HepG2 (cell line): ENCODE results near the gene WDR26. TPM values are rescaled to one million over a fixed set of nuclear protein-coding genes. Genes with fewer than 3 reads are reported as not detected.

Experiments
- ATAC-seq: fragments of 200-7000 bp; cut with Tn5 transposase; 3 replicates; pipeline ENCODE4 v1.9.1; 2020; ENCODE audit warnings: mild to moderate bottlenecking, moderate library complexity
- BruUV-seq: library from RNA; stranded (reverse); fragments of 400-500 nt; replicated peaks from 2 replicates; lab custom pipeline; 2021; lab: Mats Ljungman, UMichigan
- CTCF ChIA-PET: fragments of 300-600 bp; formaldehyde crosslinking; extraction: SDS; loops from one replicate; lab custom pipeline; 2021; ENCODE audit warnings: low total read pairs, inconsistent platforms, low intra/inter-chr PET ratio; lab: Yijun Ruan, JAX
- POLR2A ChIA-PET: fragments of 350-600 bp; sonication (Branson Sonifier 250); formaldehyde crosslinking; loops from one replicate; lab custom pipeline; 2020; ENCODE audit warnings: antibody characterized with exemption, inconsistent platforms; lab: Yijun Ruan, JAX
- DNase-seq: peaks from one replicate; pipeline ENCODE4 v3.0.0-alpha.2; 2015; ENCODE audit warnings: low spot score
- FAIRE-seq: peaks from 3 replicates; lab custom pipeline; 2011; peaks lifted over from hg19 to GRCh38; lab: Jason Lieb, UNC
- H2AFZ ChIP-seq: one replicate; pipeline ENCODE4 v1.6.1; 2011; ENCODE audit warnings: low read length, inconsistent platforms
- H3K27ac ChIP-seq: fragments of 300-600 bp; 3 replicates; pipeline ENCODE4 v1.8.0; 2011; ENCODE audit warnings: mixed run types, mild to moderate bottlenecking, mixed read lengths, low read length, inconsistent platforms; ENCODE audit not compliant: insufficient read depth; ENCODE audit errors: extremely low read length
- H3K27me3 ChIP-seq, 2 experiments: fragments of 200-600 bp in 1 of 2; 2 replicates in 1 of 2; 3 replicates in 1 of 2; pipeline versions ENCODE4 v1.6.0 to v1.8.0; 2011; ENCODE audit warnings: low read length in 2 of 2, mild to moderate bottlenecking in 2 of 2, moderate library complexity in 2 of 2, inconsistent platforms in 1 of 2; ENCODE audit not compliant: insufficient read depth in 2 of 2, control insufficient read depth in 1 of 2
- H3K36me3 ChIP-seq, 2 experiments: fragments of 200-600 bp in 1 of 2; replicated peaks in 1 of 2; 2 replicates in 1 of 2; 3 replicates in 1 of 2; pipeline versions ENCODE4 v1.5.1 to v1.8.0; 2011; ENCODE audit warnings: low read length in 2 of 2, inconsistent platforms in 1 of 2; ENCODE audit not compliant: insufficient read depth in 2 of 2, control insufficient read depth in 1 of 2
- H3K4me1 ChIP-seq: 2 replicates; pipeline ENCODE4 v1.5.1; 2012; ENCODE audit warnings: low read length, inconsistent platforms; ENCODE audit not compliant: insufficient read depth
- H3K4me2 ChIP-seq: 2 replicates; pipeline ENCODE4 v1.6.0; 2011; ENCODE audit warnings: low read depth, low read length, inconsistent platforms
- H3K4me3 ChIP-seq, 3 experiments: fragments of 200-600 bp in 1 of 3; sonication (generic), shearing (Covaris generic) in 1 of 3; replicated peaks in 1 of 3; 2 replicates each; pipeline ENCODE4 v1.5.1; 2011 to 2016; ENCODE audit warnings: low read length in 3 of 3, inconsistent platforms in 2 of 3, low read depth in 2 of 3, mild to moderate bottlenecking in 2 of 3, control low read depth in 1 of 3, mixed read lengths in 1 of 3; ENCODE audit not compliant: insufficient read depth in 1 of 3
- H3K79me2 ChIP-seq: one replicate; pipeline ENCODE4 v1.6.1; 2011; ENCODE audit warnings: low read length, inconsistent platforms; ENCODE audit not compliant: insufficient read depth
- H3K9ac ChIP-seq: 2 replicates; pipeline ENCODE4 v1.6.0; 2011; ENCODE audit warnings: mild to moderate bottlenecking, low read depth, low read length, inconsistent platforms; ENCODE audit not compliant: insufficient read depth
- H3K9me3 ChIP-seq: 2 replicates; pipeline ENCODE4 v1.5.1; 2012; ENCODE audit warnings: mild to moderate bottlenecking, low read length
- H4K20me1 ChIP-seq: 2 replicates; pipeline ENCODE4 v1.6.0; 2011; ENCODE audit warnings: inconsistent platforms, mild to moderate bottlenecking, low read length, moderate library complexity; ENCODE audit not compliant: insufficient read depth
- E2F1 ChIP-seq: sonication (generic); formaldehyde crosslinking; IDR thresholded peaks from 2 replicates; pipeline ENCODE4 v1.5.0; 2020; ENCODE audit warnings: missing genetic modification reagents
- EEA1 ChIP-seq: sonication (generic); formaldehyde crosslinking; IDR thresholded peaks from 2 replicates; pipeline ENCODE4 v1.5.1; 2020; ENCODE audit warnings: mild to moderate bottlenecking, missing genetic modification reagents, borderline replicate concordance
- FIP1L1 ChIP-seq: fragments of 200-400 bp; formaldehyde crosslinking; IDR thresholded peaks from 2 replicates; pipeline ENCODE4 v1.6.1; 2018; ENCODE audit warnings: low read depth, mild to moderate bottlenecking, low read length, moderate library complexity, borderline replicate concordance; ENCODE audit not compliant: insufficient read depth
- MTF2 ChIP-seq: sonication (generic); formaldehyde crosslinking; IDR thresholded peaks from 2 replicates; pipeline ENCODE4 v1.5.0; 2020; ENCODE audit warnings: missing genetic modification reagents, borderline replicate concordance
- PAXIP1 ChIP-seq: sonication (generic); formaldehyde crosslinking; conservative IDR thresholded peaks from 2 replicates; pipeline ENCODE4 v1.4.0; 2020; ENCODE audit warnings: mild to moderate bottlenecking, missing genetic modification reagents, moderate library complexity
- SOX13 ChIP-seq, 3 experiments: fragments of 450-650 bp in 1 of 3; sonication (generic) in 1 of 3; formaldehyde crosslinking in 1 of 3; IDR thresholded peaks in 2 of 3; conservative IDR thresholded peaks in 1 of 3; 2 replicates each; pipeline versions ENCODE4 v1.5.0 to v1.6.1; 2016 to 2020; ENCODE audit warnings: antibody characterized with exemption in 1 of 3, mild to moderate bottlenecking in 1 of 3, missing compliant biosample characterization in 1 of 3, missing genetic modification reagents in 1 of 3, moderate library complexity in 1 of 3
- TFAP4 ChIP-seq: sonication (generic); IDR thresholded peaks from 2 replicates; pipeline ENCODE4 v1.6.1; 2016; ENCODE audit warnings: low read depth, borderline replicate concordance
- THAP11 ChIP-seq: IDR thresholded peaks from 2 replicates; pipeline ENCODE4 v1.6.1; 2016; ENCODE audit warnings: missing biosample characterization, missing genetic modification reagents
- ZFAT ChIP-seq: sonication (generic); formaldehyde crosslinking; conservative IDR thresholded peaks from 2 replicates; pipeline ENCODE4 v1.8.1; 2023; ENCODE audit warnings: missing genetic modification reagents, inconsistent platforms
- ZKSCAN8 ChIP-seq: IDR thresholded peaks from 2 replicates; pipeline ENCODE4 v1.6.1; 2016; ENCODE audit warnings: borderline replicate concordance, missing genetic modification reagents, missing compliant biosample characterization
- ZNF670 ChIP-seq: sonication (generic); formaldehyde crosslinking; IDR thresholded peaks from 2 replicates; pipeline ENCODE4 v1.8.0; 2022; ENCODE audit warnings: mild to moderate bottlenecking, missing genetic modification reagents, borderline replicate concordance
- WGBS: methylation state at CpG from one replicate; pipeline ENCODE4 v1.1.6; 2017; ENCODE audit warnings: low lambda C conversion rate; 5-methylcytosine and 5-hydroxymethylcytosine counted together
- in situ Hi-C: cut with HindIII; loops from 2 replicates; pipeline ENCODE4 v1.10.0; 2017; ENCODE audit warnings: low pct_unique_long_range_greater_than_20kb; ENCODE audit not compliant: extremely low pct_ligation_motif_present
- intact Hi-C: fragments of 100-400 bp; cut with micrococcal nuclease; formaldehyde crosslinking; loops from one replicate; pipeline ENCODE4 v1.10.0; 2022; ENCODE audit not compliant: unreplicated experiment
- polyA plus RNA-seq, 8 experiments: library from polyadenylated mRNA; depleted of rRNA in 3 of 8; stranded (reverse) in 7 of 8; unstranded in 1 of 8; fragments of >200 nt; fragmentation: Illumina TruSeq in 4 of 8; extraction: Trizol in 4 of 8; gene quantifications; 2 replicates each; pipeline versions ENCODE4 v1.2.1 to v1.2.3, GENCODE V29; 2011 to 2016; ENCODE audit warnings: low read depth in 4 of 8, missing spikeins in 1 of 8, mixed read lengths in 1 of 8; ENCODE audit not compliant: insufficient read depth in 1 of 8
- total RNA-seq, 5 experiments: library from RNA; depleted of rRNA; stranded (reverse); fragments of >200 nt; fragmentation: Illumina TruSeq; extraction: Trizol; gene quantifications; 2 replicates each; pipeline ENCODE4 v1.2.3, GENCODE V29; 2016; ENCODE audit warnings: low read depth in 1 of 5
- TF ChIP-seq, protein P1 (sequence below): IDR thresholded peaks from 2 replicates; pipeline ENCODE4 v1.4.0; 2020; ENCODE audit warnings: mild to moderate bottlenecking, missing genetic modification reagents

WDR26 gene
- total and polyA plus RNA-seq, 2 of the 13 experiments (the other 11 are each of a cell fraction or from before 2014, with no cell fraction given): 13.2 to 23.7 TPM

DNA sequence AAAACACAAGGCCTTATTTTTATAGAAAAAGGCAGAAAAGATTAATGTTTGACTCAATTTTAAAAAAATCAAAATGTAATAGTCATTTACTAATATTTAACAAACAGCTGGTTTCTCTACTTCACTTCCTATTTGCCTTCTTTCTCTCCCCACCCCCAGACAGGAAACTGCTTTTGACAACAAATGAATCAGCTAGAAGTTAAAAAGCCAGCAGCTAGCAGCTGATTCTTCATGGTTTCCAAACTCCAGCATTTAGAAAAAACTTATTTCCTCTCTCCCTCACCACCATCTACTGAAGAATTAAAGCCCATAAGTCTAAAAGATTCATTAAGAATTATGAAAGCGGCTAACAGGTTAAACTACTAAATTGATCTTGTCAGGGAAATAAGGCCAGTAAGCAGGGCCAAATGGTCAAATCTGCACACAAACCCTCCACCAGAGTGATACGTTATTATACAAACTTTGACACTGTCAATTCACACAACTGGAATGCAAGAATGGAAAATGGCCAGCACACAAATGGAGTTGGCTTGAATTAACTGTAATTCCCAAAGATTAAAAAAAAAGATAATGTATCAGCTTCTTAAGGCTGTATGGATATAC lies 4.0 kb downstream of the WDR26 start:
- FAIRE-seq: no peak
- TF ChIP-seq EEA1 (no peak), MTF2 (no peak), FIP1L1 (no peak), PAXIP1 (peak; percentile 29; the same call in 1 of the 2 replicates), SOX13 (IDR thresholded peaks at IDR 0.05) (no peak), SOX13 (CRISPR knock-in tag; conservative IDR thresholded peaks at IDR 0.05 in 1 of 2, IDR thresholded peaks at IDR 0.05 in 1 of 2) (peak in 1 of 2 experiments; percentile 12; a peak in 1 of 4 replicates), TFAP4 (peak; percentile 89), E2F1 (CRISPR knock-in tag) (no peak), ZFAT (0 out of 2 replicates have a peak, but pooled peaks have one; percentile 57), ZKSCAN8 (CRISPR knock-in tag) (no peak), ZNF670 (CRISPR knock-in tag) (peak; percentile 25; the same call in 1 of the 2 replicates), THAP11 (CRISPR knock-in tag) (peak; percentile 34; the same call in 1 of the 2 replicates)
- TF ChIP-seq, protein P1, sequence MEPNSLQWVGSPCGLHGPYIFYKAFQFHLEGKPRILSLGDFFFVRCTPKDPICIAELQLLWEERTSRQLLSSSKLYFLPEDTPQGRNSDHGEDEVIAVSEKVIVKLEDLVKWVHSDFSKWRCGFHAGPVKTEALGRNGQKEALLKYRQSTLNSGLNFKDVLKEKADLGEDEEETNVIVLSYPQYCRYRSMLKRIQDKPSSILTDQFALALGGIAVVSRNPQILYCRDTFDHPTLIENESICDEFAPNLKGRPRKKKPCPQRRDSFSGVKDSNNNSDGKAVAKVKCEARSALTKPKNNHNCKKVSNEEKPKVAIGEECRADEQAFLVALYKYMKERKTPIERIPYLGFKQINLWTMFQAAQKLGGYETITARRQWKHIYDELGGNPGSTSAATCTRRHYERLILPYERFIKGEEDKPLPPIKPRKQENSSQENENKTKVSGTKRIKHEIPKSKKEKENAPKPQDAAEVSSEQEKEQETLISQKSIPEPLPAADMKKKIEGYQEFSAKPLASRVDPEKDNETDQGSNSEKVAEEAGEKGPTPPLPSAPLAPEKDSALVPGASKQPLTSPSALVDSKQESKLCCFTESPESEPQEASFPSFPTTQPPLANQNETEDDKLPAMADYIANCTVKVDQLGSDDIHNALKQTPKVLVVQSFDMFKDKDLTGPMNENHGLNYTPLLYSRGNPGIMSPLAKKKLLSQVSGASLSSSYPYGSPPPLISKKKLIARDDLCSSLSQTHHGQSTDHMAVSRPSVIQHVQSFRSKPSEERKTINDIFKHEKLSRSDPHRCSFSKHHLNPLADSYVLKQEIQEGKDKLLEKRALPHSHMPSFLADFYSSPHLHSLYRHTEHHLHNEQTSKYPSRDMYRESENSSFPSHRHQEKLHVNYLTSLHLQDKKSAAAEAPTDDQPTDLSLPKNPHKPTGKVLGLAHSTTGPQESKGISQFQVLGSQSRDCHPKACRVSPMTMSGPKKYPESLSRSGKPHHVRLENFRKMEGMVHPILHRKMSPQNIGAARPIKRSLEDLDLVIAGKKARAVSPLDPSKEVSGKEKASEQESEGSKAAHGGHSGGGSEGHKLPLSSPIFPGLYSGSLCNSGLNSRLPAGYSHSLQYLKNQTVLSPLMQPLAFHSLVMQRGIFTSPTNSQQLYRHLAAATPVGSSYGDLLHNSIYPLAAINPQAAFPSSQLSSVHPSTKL: 0 out of 2 replicates have a peak, but pooled peaks have one; percentile 14

More for the DNA sequence above, 4.0 kb downstream of the WDR26 start:
- ATAC-seq: no peak
- 54% methylated on average over 2 of the region's 2 CpGs for WGBS
- POLR2A ChIA-PET: interaction anchor here (0.6 to 1.2 kb wide), 2 partner anchors 8 to 60 kb away, joined by 3 to 4 read pairs; no protein-coding TSS in a partner anchor
- CTCF ChIA-PET: no interaction called here
- in situ Hi-C loops (no loop called here), intact Hi-C loops (no loop called here)
- TSS peak; percentile 11 for BruUV-seq
- Histone ChIP-seq H3K9ac (no peak overlapping the region; the same call in 1 of the 2 replicates), H2AFZ (no peak overlapping the region), H3K79me2 (peaks cover 59% of the 10 kb centered on the region), H3K9me3 (no peaks in the 10 kb centered on the region), H4K20me1 (peaks cover 25% of the 10 kb centered on the region), H3K36me3 (peaks cover 2 to 22% of the 10 kb centered on the region in 2 experiments), H3K27me3 (no peaks in the 10 kb centered on the region; a peak in 1 of 5 replicates), H3K4me3 (peak overlapping the region; percentile 24 to 95 (median 33); a peak in 4 of 6 replicates), H3K27ac (peak overlapping the region; percentile 64), H3K4me1 (peaks cover 34% of the 10 kb centered on the region), H3K4me2 (peak overlapping the region; percentile 82)
- peak; percentile 55 for DNase-seq
